HG03196 (cell line): ENCODE results near the gene ACR.

ENCODE experiments used
- ATAC-seq: cut with Tn5 transposase; IDR thresholded peaks from one replicate; pipeline ENCODE4 v1.9.1; 2021; ENCODE audit not compliant: unreplicated experiment

Gene ACR

GRCh38 chr22:50737728-50738648 is at the start of gene ACR:
Gene ACR, plus strand, starts transcription at chr22:50738204. Its CDS starts 32 bp downstream, at chr22:50738236.
- no peak for ATAC-seq

DNA sequence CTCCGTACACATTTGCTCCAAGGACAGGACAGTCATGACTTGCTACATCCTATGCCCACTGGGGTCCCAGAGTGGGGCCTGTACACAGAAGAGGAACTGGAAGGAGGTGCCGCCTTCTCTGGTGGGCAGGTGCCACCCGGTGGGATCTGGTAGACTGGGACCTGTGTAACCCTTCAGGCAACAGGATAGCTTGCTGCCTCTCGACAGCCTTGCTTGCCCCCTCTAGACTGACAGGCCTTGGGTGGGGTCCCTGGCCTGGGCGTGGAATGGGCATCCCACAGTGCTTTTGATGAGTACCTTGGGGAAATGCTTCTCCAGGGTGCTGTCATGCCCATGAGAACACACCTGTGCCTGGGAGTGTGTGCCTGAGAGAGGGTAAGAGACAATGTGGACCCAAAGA is 49.6 kb upstream of the ACR start:
- ATAC-seq, result no peak

GRCh38 chr22:50691521-50691920 is 46.5 kb upstream of the ACR start:
- no peak for ATAC-seq

- no peak for ATAC-seq
Measured at GRCh38 chr22:50693462-50693861, 44.5 kb upstream of the ACR start.

DNA sequence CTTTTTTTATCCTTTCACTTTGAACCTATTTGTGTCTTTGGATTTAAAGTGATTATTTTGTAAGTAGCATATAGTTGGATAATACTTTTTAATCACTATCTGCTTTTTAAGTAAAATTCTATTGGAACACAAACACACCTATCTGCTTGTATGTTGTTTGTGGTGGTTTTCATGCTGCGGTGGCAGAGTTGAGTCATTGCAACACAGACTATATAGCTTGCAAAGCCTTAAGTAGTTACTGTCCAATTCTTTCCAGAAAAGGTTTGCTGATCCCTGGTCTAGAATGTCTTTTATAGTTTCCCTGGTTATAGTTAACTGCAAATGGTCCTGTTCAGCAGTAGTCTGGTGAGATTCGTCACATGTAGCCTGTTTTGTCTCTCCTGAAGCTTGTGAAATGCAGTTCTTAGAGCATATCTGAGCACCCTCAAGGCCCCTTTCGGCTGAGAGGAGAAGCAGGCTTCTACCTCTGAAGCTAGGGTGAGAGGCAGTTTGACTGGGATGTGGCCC is 43.9 kb upstream of the ACR start:
- no peak for ATAC-seq

- ATAC-seq, result no peak
Measured at GRCh38 chr22:50694766-50695420, 43.1 kb upstream of the ACR start.

- no peak for ATAC-seq
Measured at GRCh38 chr22:50695421-50696250, 42.4 kb upstream of the ACR start.

GRCh38 chr22:50696251-50696798 is 41.7 kb upstream of the ACR start:
- ATAC-seq, result no peak

DNA sequence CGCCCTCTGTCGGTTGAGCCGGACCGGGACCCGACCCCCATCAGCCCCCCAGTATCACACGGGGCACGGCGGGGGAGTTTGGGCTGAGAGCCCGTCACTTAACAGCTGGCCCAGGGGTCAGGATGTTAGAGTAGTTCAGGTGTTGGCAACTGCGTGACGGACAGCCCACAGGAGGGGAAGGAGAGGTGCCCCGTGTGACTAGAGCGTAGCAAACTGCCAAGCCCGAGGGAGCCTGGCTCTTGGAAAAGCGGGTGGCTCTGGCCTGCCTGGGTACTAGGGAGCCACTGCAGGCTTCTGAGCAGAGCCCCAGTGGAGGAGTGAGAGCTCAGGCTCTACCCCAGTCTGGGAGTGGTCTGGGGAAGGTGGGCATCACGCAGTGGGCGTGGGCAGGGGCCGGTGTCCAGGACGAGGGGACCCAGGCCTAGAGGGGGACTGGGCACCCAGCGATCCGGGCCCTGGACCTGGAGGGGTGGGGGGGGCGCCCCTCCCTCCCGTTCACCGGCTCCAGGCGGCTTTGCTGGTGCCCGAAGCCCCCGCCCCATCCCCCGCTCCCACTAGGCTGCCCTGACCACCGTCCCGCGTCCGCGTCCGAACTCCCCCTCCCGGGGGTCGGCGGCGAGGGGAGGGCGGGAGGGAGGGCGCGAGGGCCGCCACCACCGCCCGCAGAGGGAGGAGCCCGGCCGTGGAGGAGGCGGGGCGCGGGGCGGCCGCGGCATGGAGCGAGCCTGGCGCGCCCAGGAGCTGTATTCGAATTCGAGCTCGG is 41.0 kb upstream of the ACR start:
- no peak for ATAC-seq

- no peak for ATAC-seq
Measured at GRCh38 chr22:50697667-50698506, 40.1 kb upstream of the ACR start.

GRCh38 chr22:50698546-50698945 is 39.5 kb upstream of the ACR start:
- ATAC-seq, result no peak

GRCh38 chr22:50699001-50699755 is 38.8 kb upstream of the ACR start:
- no peak for ATAC-seq

DNA sequence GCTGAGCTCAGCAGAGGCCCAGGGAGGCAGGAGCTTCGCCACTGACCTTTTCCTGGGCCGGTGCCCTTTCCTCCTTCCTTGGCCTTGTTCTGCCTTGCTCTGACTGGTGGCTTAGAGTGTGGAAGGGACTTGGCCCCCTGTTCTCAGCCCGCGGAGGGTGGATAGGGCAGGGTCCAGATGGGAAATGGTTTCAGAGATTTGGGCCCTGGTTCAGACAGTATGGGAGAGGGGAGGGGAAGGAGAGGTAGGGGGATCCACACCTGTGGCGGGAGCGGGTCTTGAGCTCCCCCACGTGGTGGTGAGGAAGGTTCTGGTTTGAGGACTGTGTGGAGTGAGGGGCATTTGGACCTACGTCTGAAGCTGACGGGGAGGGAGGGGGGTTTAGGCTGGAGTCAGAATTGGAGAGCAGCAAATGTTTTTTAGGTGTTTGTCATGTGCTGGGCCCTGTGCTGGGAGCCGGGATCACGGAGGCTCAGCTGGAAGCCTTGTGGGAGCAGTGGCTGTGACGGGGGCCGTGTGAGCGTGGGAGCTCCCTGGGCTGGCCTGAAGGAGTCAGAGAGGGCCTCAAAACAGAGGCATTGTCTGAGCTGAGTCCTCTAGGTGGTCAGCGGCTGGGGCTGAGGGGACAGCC is 38.1 kb upstream of the ACR start:
- no peak for ATAC-seq

DNA sequence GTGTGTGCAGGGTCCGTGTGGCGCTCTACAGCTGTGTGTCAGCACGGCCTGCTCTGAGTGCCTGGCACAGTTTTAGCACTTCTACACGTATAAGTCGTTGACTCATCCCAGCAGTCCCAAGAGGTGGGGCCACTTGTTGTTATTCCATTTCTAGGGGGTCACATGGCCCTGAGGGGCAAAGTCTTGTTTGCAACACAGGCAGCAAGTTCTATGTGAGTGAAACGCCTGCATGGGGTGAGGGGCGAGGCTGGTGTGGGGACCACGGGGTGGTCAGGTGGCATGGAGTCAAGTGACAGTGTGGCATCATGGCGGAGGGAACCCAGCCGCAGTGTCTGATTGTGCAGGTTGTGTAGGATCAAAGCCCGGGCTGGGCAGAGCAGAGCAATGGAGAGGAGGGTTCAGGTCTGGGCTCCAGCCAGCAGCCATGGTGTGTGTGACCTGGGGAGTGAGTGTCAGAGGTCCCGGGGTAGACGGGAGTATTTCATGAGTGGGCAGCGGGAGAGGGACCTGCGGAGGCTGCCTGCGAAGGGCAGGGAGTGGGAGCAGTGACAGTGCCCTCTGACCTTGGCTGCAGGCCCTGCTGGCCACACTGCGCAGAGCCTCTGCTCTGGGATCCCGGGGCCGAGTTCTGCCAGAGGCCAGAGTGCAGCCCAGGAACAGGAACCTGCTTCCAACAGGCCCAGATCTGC is 37.5 kb upstream of the ACR start:
- no peak for ATAC-seq

DNA sequence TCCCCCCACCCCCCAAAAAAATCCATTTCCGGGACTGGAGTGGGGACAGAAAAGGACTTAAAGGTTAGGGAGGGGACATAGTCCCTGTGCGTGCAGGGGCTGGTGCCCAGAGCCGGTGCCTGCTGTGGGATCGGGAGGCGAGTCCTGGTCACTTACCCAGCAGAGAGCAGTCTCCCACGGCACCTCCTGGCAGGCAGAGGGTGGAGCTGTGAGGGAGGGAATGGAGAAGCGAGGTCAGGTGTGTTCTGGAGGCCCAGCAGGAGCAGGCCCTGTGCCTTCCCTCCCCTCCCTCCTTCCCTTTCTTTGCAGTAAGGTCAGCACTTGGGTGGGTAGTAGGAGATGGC is 37.0 kb upstream of the ACR start:
- ATAC-seq, result no peak

DNA sequence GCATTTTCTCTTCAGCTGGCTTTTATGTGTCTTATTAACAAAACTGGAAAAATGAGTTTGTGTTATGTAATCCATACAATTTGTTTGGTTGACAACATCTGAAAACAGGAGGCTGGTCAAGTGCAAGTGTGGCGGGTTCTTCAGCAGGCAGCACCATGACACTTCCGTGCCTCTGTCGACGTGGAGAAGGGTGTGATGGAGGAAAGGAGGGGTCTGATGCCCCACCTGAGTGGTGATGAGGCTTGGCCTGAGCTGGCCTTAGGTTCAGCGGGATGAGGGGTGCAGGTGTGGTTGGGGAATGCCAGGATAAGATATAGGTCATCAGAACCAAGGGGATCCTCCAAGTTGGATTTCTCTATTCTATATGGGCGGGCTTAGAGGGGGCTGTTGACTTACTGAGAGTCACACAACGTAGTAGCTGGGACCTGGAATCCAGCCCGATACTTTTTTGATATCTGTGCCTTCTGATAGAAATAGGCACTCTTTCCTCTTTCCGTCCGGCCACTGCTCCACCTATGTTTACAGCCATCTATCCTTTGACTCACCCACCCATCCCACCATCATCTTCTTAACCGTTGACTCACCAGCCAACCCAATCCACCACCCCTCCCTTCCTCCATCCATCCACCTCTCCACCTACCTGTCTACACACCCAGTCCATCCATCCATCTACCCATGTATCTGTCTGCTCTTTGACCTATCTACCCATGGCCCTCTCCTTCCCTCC is 36.4 kb upstream of the ACR start:
- no peak for ATAC-seq

- ATAC-seq, result no peak
Measured at GRCh38 chr22:50702261-50702671, 35.7 kb upstream of the ACR start.
